NCI-H524 (cell line): ENCODE results near the gene ACTC1.
A peak's percentile ranks its signal among the peaks of the same experiment; 100 is the strongest.

Source experiments
- DNase-seq, 2 experiments: peaks; one replicate each; lab custom pipeline; 2025; lab: John Stamatoyannopoulos, UW

ACTC1 gene

DNA sequence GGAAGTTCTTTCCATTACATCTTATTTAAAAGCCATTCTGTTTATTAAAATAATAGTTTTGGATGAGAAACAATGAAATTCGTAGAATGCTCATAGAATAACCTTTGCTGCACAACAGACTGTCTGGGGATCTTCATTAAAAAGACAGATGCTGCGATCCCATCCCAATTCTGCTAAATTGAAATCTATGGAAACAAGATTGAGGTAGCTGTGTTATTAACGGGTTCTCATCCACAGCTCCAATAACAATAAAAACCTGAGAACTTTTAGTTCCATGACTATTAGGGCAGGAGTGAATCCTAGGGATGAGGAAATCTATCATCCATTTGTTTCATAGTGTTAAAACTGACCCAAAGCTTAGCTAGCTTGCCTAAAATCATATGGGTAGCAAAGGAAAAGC lies 38.1 kb downstream of the ACTC1 start:
- peak in 1 of 2 experiments; percentile 3 for DNase-seq

GRCh38 chr15:34755419-34755773 lies 40.0 kb downstream of the ACTC1 start:
- DNase-seq, result peak in 1 of 2 experiments; percentile 44

DNA sequence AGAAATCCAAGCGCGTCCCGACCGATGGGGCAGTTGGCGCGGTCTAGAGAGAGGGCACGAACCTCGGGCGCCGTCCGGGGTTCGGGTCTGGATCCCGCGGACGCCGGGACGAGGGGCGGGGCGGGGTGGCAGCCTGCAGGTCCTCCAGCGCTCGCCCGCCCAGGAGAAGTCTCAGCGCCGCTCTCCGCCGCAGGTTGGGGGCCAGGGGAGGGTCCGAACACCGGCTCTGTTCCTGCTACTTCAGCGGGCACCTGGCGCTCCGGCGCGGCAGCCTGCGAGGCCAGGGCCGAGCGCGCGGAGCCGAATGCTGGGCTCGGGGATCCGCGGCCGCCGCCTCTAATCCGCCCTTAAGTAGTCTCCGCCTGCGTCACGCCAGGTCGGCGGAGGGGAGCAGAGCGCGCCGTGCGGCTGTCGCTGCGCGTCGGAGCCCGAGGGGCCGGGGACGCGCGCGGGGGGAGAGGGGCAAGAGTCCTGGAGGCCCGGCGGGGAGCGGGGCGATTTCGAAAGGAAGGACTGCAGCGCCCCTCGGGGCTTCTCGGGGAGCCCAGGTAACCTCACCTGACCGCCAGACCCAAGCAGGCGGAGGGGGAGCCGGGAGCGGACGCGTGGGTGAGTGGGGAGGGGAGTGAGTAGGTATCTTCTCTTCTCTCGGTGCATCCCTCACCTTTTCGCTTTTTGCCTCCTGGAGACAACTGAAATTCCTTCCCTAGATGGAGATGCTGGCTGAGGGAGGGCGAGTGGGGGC lies 40.5 kb downstream of the ACTC1 start, which contains the start of gene GJD2:
GJD2 (minus strand) TSS at position 325 of the 745 bp plus-strand sequence. CDS start 510 bp downstream, outside the sequence.
- DNase-seq, result peak; percentile 34 to 69

GRCh38 chr15:34754171-34754601 lies 41.2 kb downstream of the ACTC1 start:
- DNase-seq, result peak; percentile 57 to 68

GRCh38 chr15:34753236-34753894 lies 42.0 kb downstream of the ACTC1 start:
- DNase-seq, result no peak

- no peak for DNase-seq
These were observed 45.7 kb downstream of the ACTC1 start for GRCh38 chr15:34749691-34750090.
